H1 (cell line): ENCODE results near the gene STAMBPL1. TPM values are rescaled to one million over a fixed set of nuclear protein-coding genes. Genes with fewer than 3 reads are reported as not detected.

Experiments used
- CTCF ChIA-PET: fragments of 300-600 bp; sonication (Branson Sonifier 250); formaldehyde crosslinking; loops from one replicate; lab custom pipeline; 2021; ENCODE audit not compliant: partially characterized antibody; lab: Charles Lee
- POLR2A ChIA-PET: fragments of 300-600 bp; sonication (Branson Sonifier 250); formaldehyde crosslinking; loops from one replicate; lab custom pipeline; 2021; ENCODE audit warnings: inconsistent platforms; ENCODE audit not compliant: partially characterized antibody; lab: Charles Lee
- DNase-seq, 2 experiments: peaks; one replicate each; pipeline versions ENCODE4 v3.0.0 to v3.0.0-alpha.2; 2010 to 2022; ENCODE audit warnings: low spot score in 2 of 2, low read depth in 1 of 2, mixed read lengths in 1 of 2
- FAIRE-seq: peaks from 2 replicates; lab custom pipeline; 2011; peaks lifted over from hg19 to GRCh38; lab: Jason Lieb, UNC
- H2AFZ ChIP-seq: 2 replicates; pipeline ENCODE4 v1.8.1; 2012; ENCODE audit warnings: low read length, inconsistent platforms
- H2AK5ac ChIP-seq: 2 replicates; pipeline ENCODE4 v1.6.1; 2013; ENCODE audit warnings: low read depth, low read length
- H2BK120ac ChIP-seq: replicated peaks from 2 replicates; pipeline ENCODE3; 2013; ENCODE audit warnings: low read depth, low read length, inconsistent platforms
- H2BK12ac ChIP-seq: 2 replicates; pipeline ENCODE4 v1.6.1; 2013; ENCODE audit warnings: low read depth, low read length
- H2BK15ac ChIP-seq: 2 replicates; pipeline ENCODE4 v1.6.1; 2013; ENCODE audit warnings: low read length
- H2BK20ac ChIP-seq: 2 replicates; pipeline ENCODE4 v1.6.1; 2013; ENCODE audit warnings: low read length
- H2BK5ac ChIP-seq: 2 replicates; pipeline ENCODE4 v1.6.1; 2013; ENCODE audit warnings: low read depth, low read length
- H3K14ac ChIP-seq: 2 replicates; pipeline ENCODE4 v1.6.1; 2013; ENCODE audit warnings: inconsistent platforms; ENCODE audit not compliant: insufficient read length
- H3K18ac ChIP-seq: 2 replicates; pipeline ENCODE4 v1.6.1; 2013; ENCODE audit warnings: low read length; ENCODE audit errors: extremely low read depth
- H3K23ac ChIP-seq: 2 replicates; pipeline ENCODE4 v1.6.1; 2013; ENCODE audit warnings: inconsistent platforms; ENCODE audit not compliant: insufficient read length
- H3K23me2 ChIP-seq: 2 replicates; pipeline ENCODE4 v1.6.1; 2013; ENCODE audit warnings: low read depth, low read length
- H3K27ac ChIP-seq: 2 replicates; pipeline ENCODE4 v1.6.1; 2011; ENCODE audit warnings: low read depth, low read length, inconsistent platforms
- H3K27me3 ChIP-seq, 4 experiments: replicated peaks in 1 of 4; 1 replicate in 1 of 4; 2 replicates in 3 of 4; pipeline versions ENCODE4 v1.6.1 to v1.8.1; 2011 to 2013; ENCODE audit warnings: low read length in 3 of 4, mild to moderate bottlenecking in 3 of 4, inconsistent platforms in 2 of 4, mixed read lengths in 2 of 4, moderate library complexity in 1 of 4; ENCODE audit not compliant: control insufficient read depth in 3 of 4, insufficient read depth in 3 of 4; ENCODE audit errors: extremely low read depth in 1 of 4
- H3K36me3 ChIP-seq, 4 experiments: 2 replicates each; pipeline versions ENCODE4 v1.6.1 to v1.8.1; 2011 to 2013; ENCODE audit warnings: mild to moderate bottlenecking in 4 of 4, low read length in 3 of 4, moderate library complexity in 2 of 4, control low read depth in 1 of 4, inconsistent platforms in 1 of 4; ENCODE audit not compliant: insufficient read depth in 4 of 4, control insufficient read depth in 2 of 4
- H3K4ac ChIP-seq: replicated peaks from 2 replicates; pipeline ENCODE3; 2013; ENCODE audit warnings: low read length, low read depth, mixed read lengths, inconsistent platforms; ENCODE audit not compliant: insufficient read length
- H3K4me1 ChIP-seq, 4 experiments: replicated peaks in 1 of 4; 1 replicate in 1 of 4; 2 replicates in 3 of 4; pipeline versions ENCODE4 v1.6.1 to v1.8.1; 2011 to 2013; ENCODE audit warnings: low read length in 3 of 4, inconsistent platforms in 2 of 4, mixed read lengths in 1 of 4; ENCODE audit not compliant: insufficient read depth in 4 of 4, control insufficient read depth in 3 of 4
- H3K4me2 ChIP-seq, 2 experiments: 2 replicates each; pipeline versions ENCODE4 v1.6.1 to v1.8.1; 2011 to 2013; ENCODE audit warnings: low read depth in 2 of 2, low read length in 2 of 2, control low read depth in 1 of 2, inconsistent platforms in 1 of 2, mild to moderate bottlenecking in 1 of 2; ENCODE audit not compliant: insufficient read depth in 1 of 2
- H3K4me3 ChIP-seq, 4 experiments: fragments of 200-600, 300-600 bp in 1 of 4; sonication (generic), shearing (Covaris generic), sonication (Bioruptor Twin) in 1 of 4; 2 replicates each; pipeline versions ENCODE4 v1.5.1 to v1.8.1; 2011 to 2016; ENCODE audit warnings: low read length in 4 of 4, low read depth in 3 of 4, control low read depth in 2 of 4, inconsistent platforms in 2 of 4, mild to moderate bottlenecking in 2 of 4, mixed read lengths in 1 of 4, moderate library complexity in 1 of 4; ENCODE audit not compliant: insufficient read depth in 2 of 4; ENCODE audit errors: extremely low read depth in 1 of 4
- H3K56ac ChIP-seq: replicated peaks from 2 replicates; pipeline ENCODE3; 2013; ENCODE audit warnings: low read depth, mild to moderate bottlenecking, mixed read lengths, low read length, inconsistent platforms; ENCODE audit not compliant: insufficient read length
- H3K79me1 ChIP-seq: 2 replicates; pipeline ENCODE4 v1.6.1; 2013; ENCODE audit warnings: low read depth, low read length, control low read depth
- H3K79me2 ChIP-seq, 2 experiments: 2 replicates each; pipeline versions ENCODE4 v1.6.1 to v1.8.1; 2012 to 2013; ENCODE audit warnings: low read length in 2 of 2, mild to moderate bottlenecking in 2 of 2, inconsistent platforms in 1 of 2; ENCODE audit not compliant: insufficient read depth in 2 of 2, control insufficient read depth in 1 of 2
- H3K9ac ChIP-seq, 4 experiments: replicated peaks in 1 of 4; 1 replicate in 1 of 4; 2 replicates in 3 of 4; pipeline versions ENCODE4 v1.6.1 to v1.8.1; 2011 to 2013; ENCODE audit warnings: low read depth in 3 of 4, low read length in 3 of 4, control low read depth in 2 of 4, mild to moderate bottlenecking in 2 of 4, moderate library complexity in 2 of 4, inconsistent platforms in 1 of 4; ENCODE audit errors: extremely low read depth in 1 of 4
- H3K9me3 ChIP-seq, 2 experiments: 2 replicates each; pipeline versions ENCODE4 v1.6.1 to v1.8.1; 2012 to 2013; ENCODE audit warnings: mild to moderate bottlenecking in 2 of 2, moderate library complexity in 2 of 2, control low read depth in 1 of 2, inconsistent platforms in 1 of 2, low read depth in 1 of 2, low read length in 1 of 2, mixed read lengths in 1 of 2; ENCODE audit not compliant: insufficient read depth in 2 of 2
- H4K20me1 ChIP-seq, 2 experiments: replicated peaks in 1 of 2; 2 replicates each; pipeline versions ENCODE3 to v1.8.1; 2011 to 2013; ENCODE audit warnings: inconsistent platforms in 2 of 2, low read length in 2 of 2, mild to moderate bottlenecking in 1 of 2; ENCODE audit not compliant: insufficient read depth in 2 of 2, control insufficient read depth in 1 of 2
- H4K5ac ChIP-seq: 2 replicates; pipeline ENCODE4 v1.6.1; 2013; ENCODE audit warnings: low read length, low read depth, mixed read lengths, inconsistent platforms; ENCODE audit not compliant: insufficient read length
- H4K8ac ChIP-seq: 2 replicates; pipeline ENCODE4 v1.8.0; 2013; ENCODE audit warnings: mild to moderate bottlenecking, moderate library complexity, low read length, inconsistent platforms; ENCODE audit not compliant: insufficient read depth; ENCODE audit errors: extremely low read depth
- H4K91ac ChIP-seq: replicated peaks from 2 replicates; pipeline ENCODE3; 2013; ENCODE audit warnings: low read length, mixed read lengths, inconsistent platforms; ENCODE audit not compliant: insufficient read length
- BACH1 ChIP-seq: IDR thresholded peaks from 2 replicates; pipeline ENCODE4 v1.6.1; 2012; ENCODE audit warnings: low read length, improper control_type of control experiment
- CEBPB ChIP-seq: IDR thresholded peaks from 2 replicates; pipeline ENCODE4 v1.6.1; 2012; ENCODE audit warnings: low read depth, low read length
- EP300 ChIP-seq, 2 experiments: IDR thresholded peaks; 1 replicate in 1 of 2; 2 replicates in 1 of 2; pipeline ENCODE4 v1.6.1; 2011 to 2012; ENCODE audit warnings: low read depth in 2 of 2, low read length in 2 of 2, mild to moderate bottlenecking in 2 of 2, borderline replicate concordance in 1 of 2, inconsistent platforms in 1 of 2, moderate library complexity in 1 of 2
- HDAC2 ChIP-seq, 2 experiments: fragments of 300-600 bp in 1 of 2; sonication (generic) in 1 of 2; IDR thresholded peaks; 2 replicates each; pipeline ENCODE4 v1.6.1; 2011 to 2012; ENCODE audit warnings: low read depth in 2 of 2, low read length in 2 of 2, mild to moderate bottlenecking in 2 of 2, moderate library complexity in 2 of 2, borderline replicate concordance in 1 of 2, inconsistent platforms in 1 of 2
- MAFK ChIP-seq: IDR thresholded peaks from 2 replicates; pipeline ENCODE4 v1.6.1; 2012; ENCODE audit warnings: low read depth, mild to moderate bottlenecking, improper control_type of control experiment, low read length
- PHF8 ChIP-seq: fragments of 200-600 bp; sonication (generic); conservative IDR thresholded peaks from 2 replicates; pipeline ENCODE4 v1.7.1; 2012; ENCODE audit warnings: low read depth, mild to moderate bottlenecking, inconsistent platforms, low read length, moderate library complexity
- POU5F1 ChIP-seq: IDR thresholded peaks from 2 replicates; pipeline ENCODE4 v1.6.1; 2011; ENCODE audit warnings: low read depth, mild to moderate bottlenecking, low read length, moderate library complexity
- RXRA ChIP-seq: IDR thresholded peaks from 2 replicates; pipeline ENCODE4 v1.6.1; 2011; ENCODE audit warnings: low read depth, mild to moderate bottlenecking, low read length, moderate library complexity; ENCODE audit not compliant: insufficient read depth
- SAP30 ChIP-seq: fragments of 300-600 bp; sonication (generic); IDR thresholded peaks from 2 replicates; pipeline ENCODE4 v1.7.1; 2012; ENCODE audit warnings: low read length, moderate library complexity, mild to moderate bottlenecking, inconsistent platforms; ENCODE audit not compliant: insufficient read depth, insufficient replicate concordance
- SIRT6 ChIP-seq: IDR thresholded peaks from one replicate; pipeline ENCODE4 v1.7.1; 2012; ENCODE audit warnings: low read length, inconsistent platforms
- USF2 ChIP-seq: IDR thresholded peaks from 2 replicates; pipeline ENCODE4 v1.6.1; 2011; ENCODE audit warnings: low read length, improper control_type of control experiment
- WGBS, 2 experiments: shearing (Covaris generic) in 1 of 2; methylation state at CpG; one replicate each; pipeline versions ENCODE4 v1.1.6 to v1.1.7; 2013 to 2015; ENCODE audit warnings: low lambda C conversion rate in 2 of 2, mixed read lengths in 2 of 2, inconsistent platforms in 1 of 2, low coverage in 1 of 2, missing lambda C conversion rate in 1 of 2; ENCODE audit not compliant: insufficient replicate concordance in 2 of 2, insufficient coverage in 1 of 2, insufficient read length in 1 of 2; ENCODE audit errors: extremely low coverage in 1 of 2, missing lambda C conversion rate in 1 of 2; 5-methylcytosine and 5-hydroxymethylcytosine counted together
- polyA plus RNA-seq, 7 experiments: library from polyadenylated mRNA; depleted of rRNA in 3 of 7; stranded (reverse) in 5 of 7; unstranded in 2 of 7; fragments of >200 nt in 5 of 7; fragments of 200-250 nt in 2 of 7; gene quantifications; 1 replicate in 5 of 7; 2 replicates in 1 of 7; 4 replicates in 1 of 7; pipeline versions ENCODE4 v1.2.1 to v1.2.3, GENCODE V29; 2011 to 2013; ENCODE audit warnings: missing spikeins in 2 of 7, mixed read lengths in 2 of 7
- total RNA-seq: library from RNA; stranded (reverse); fragmentation: NEBNext Ultra II Directional; extraction: Animal tissue kit (Norgen Biotek cat#: 25700); gene quantifications from 2 replicates; pipeline ENCODE4 v1.2.1, GENCODE V29; 2021

Gene STAMBPL1
- total and polyA plus RNA-seq, 2 of the 8 experiments (the other 6 are each of a cell fraction or from before 2014, with no cell fraction given), result 5.5 TPM

GRCh38 chr10:88922041-88922440, 42.0 kb downstream of the STAMBPL1 start:
- Histone ChIP-seq H3K23me2 (no peaks in the 10 kb centered on the region), H2BK12ac (no peak overlapping the region), H3K4me3 (no peak overlapping the region), H3K14ac (no peak overlapping the region), H2BK5ac (no peak overlapping the region), H4K20me1 (no peaks in the 10 kb centered on the region), H3K79me2 (no peaks in the 10 kb centered on the region), H4K91ac (no peak overlapping the region), H3K27me3 (no peaks in the 10 kb centered on the region), H3K79me1 (no peaks in the 10 kb centered on the region), H2AK5ac (no peak overlapping the region), H3K4me2 (no peak overlapping the region), H4K5ac (no peak overlapping the region), H2AFZ (no peak overlapping the region), H3K36me3 (no peaks in the 10 kb centered on the region), H3K27ac (no peak overlapping the region), H3K56ac (no peak overlapping the region), H3K9me3 (no peaks in the 10 kb centered on the region), H2BK120ac (no peak overlapping the region), H3K23ac (no peak overlapping the region), H3K9ac (no peak overlapping the region), H2BK15ac (no peak overlapping the region), H4K8ac (no peak overlapping the region), H3K4me1 (no peaks in the 10 kb centered on the region), H2BK20ac (no peak overlapping the region), H3K18ac (no peak overlapping the region), H3K4ac (no peak overlapping the region)
- ChIA-PET CTCF (interaction anchor here (1.2 to 3.1 kb wide), 3 partner anchors 12 to 87 kb away, joined by 3 to 23 read pairs (median 20); no protein-coding TSS in a partner anchor), POLR2A (no interaction called here)
- WGBS, 2 experiments, result 87% methylated on average over 2 of the region's 2 CpGs; no CpG with 5 or more reads in 1 of the 2 experiments
- no peak for TF ChIP-seq SIRT6
- TF ChIP-seq PHF8, result no peak
- TF ChIP-seq CEBPB, result no peak
- no peak for TF ChIP-seq USF2
- TF ChIP-seq HDAC2 (IDR thresholded peaks at IDR 0.05; ENCODE audit: borderline replicate concordance in 1 of 2, low read depth in 2 of 2, low read length in 2 of 2), result no peak
- no peak for TF ChIP-seq BACH1
- no peak for TF ChIP-seq SAP30
- TF ChIP-seq EP300 (IDR thresholded peaks at IDR 0.05; ENCODE audit: borderline replicate concordance in 1 of 2, low read depth in 2 of 2, low read length in 2 of 2), result no peak
- no peak for TF ChIP-seq RXRA
- no peak for TF ChIP-seq POU5F1
- no peak for TF ChIP-seq MAFK
- no peak for FAIRE-seq
- DNase-seq, result no peak
